ENCODE data around the gene CD1C. TPM values are rescaled to one million over a fixed set of nuclear protein-coding genes. Genes with fewer than 3 reads are reported as not detected.

The CD1C gene
- total RNA-seq, 2 donors from 2014 or later: not detected

GRCh38 chr1:158290321-158290844, 660 bp downstream of the CD1C start:
- peaks cover 15% of the 10 kb centered on the region for H3K4me1 Mint-ChIP-seq

GRCh38 chr1:158295791-158296190, 6.1 kb downstream of the CD1C start:
- H3K4me1 ChIP-seq (ENCODE audit: control insufficient read depth, insufficient read depth, low read length): no peaks in the 10 kb centered on the region
- no peaks in the 10 kb centered on the region for H3K27me3 Mint-ChIP-seq (ENCODE audit: insufficient read depth)
- no peak overlapping the region for H3K27ac ChIP-seq (ENCODE audit: low read depth, low read length)
- 96% methylated on average over 2 of the region's 2 CpGs; no CpG with 5 or more reads in 1 of the 2 experiments for WGBS, 2 experiments (ENCODE audit: insufficient coverage in 1 of 2, insufficient read length in 1 of 2)
- no peaks in the 10 kb centered on the region for H3K36me3 Mint-ChIP-seq (ENCODE audit: low read depth)
- H3K9ac ChIP-seq (ENCODE audit: extremely low read depth, low read length, poor library complexity, severe bottlenecking): no peak overlapping the region
- no peaks in the 10 kb centered on the region for H3K4me1 Mint-ChIP-seq
- no peak overlapping the region for H3K27ac Mint-ChIP-seq
- no peak overlapping the region for H3K4me3 ChIP-seq (ENCODE audit: low read length)
- H3K27me3 ChIP-seq (ENCODE audit: control insufficient read depth, insufficient read depth, low read length, poor library complexity, severe bottlenecking): no peaks in the 10 kb centered on the region
- no peak for TF ChIP-seq CTCF (conservative IDR thresholded peaks at IDR 0.05)
- no peak overlapping the region for H3K4me3 Mint-ChIP-seq
- no peaks in the 10 kb centered on the region for H3K9me3 Mint-ChIP-seq
- no peaks in the 10 kb centered on the region for H3K9me3 ChIP-seq (ENCODE audit: control insufficient read depth, low read length)
- DNase-seq: no peak
- H3K36me3 ChIP-seq (ENCODE audit: control insufficient read depth, insufficient read depth, low read length): no peaks in the 10 kb centered on the region

More at GRCh38 chr1:158290321-158290844, 660 bp downstream of the CD1C start:
- Histone ChIP-seq H3K36me3 (ENCODE audit: control insufficient read depth, insufficient read depth, low read length) (no peaks in the 10 kb centered on the region), H3K4me1 (ENCODE audit: control insufficient read depth, insufficient read depth, low read length) (peaks cover 3% of the 10 kb centered on the region), H3K9me3 (ENCODE audit: control insufficient read depth, low read length) (no peaks in the 10 kb centered on the region), H3K9ac (ENCODE audit: extremely low read depth, low read length, poor library complexity, severe bottlenecking) (no peak overlapping the region), H3K4me3 (ENCODE audit: low read length) (no peak overlapping the region), H3K27me3 (ENCODE audit: control insufficient read depth, insufficient read depth, low read length, poor library complexity, severe bottlenecking) (no peaks in the 10 kb centered on the region), H3K27ac (ENCODE audit: low read depth, low read length) (no peak overlapping the region)
- Mint-ChIP-seq H3K36me3 (ENCODE audit: low read depth) (no peaks in the 10 kb centered on the region), H3K27ac (no peak overlapping the region), H3K27me3 (ENCODE audit: insufficient read depth) (no peaks in the 10 kb centered on the region), H3K4me3 (no peak overlapping the region), H3K9me3 (no peaks in the 10 kb centered on the region)
- WGBS, 2 experiments (ENCODE audit: insufficient coverage in 1 of 2, insufficient read length in 1 of 2): 94 to 100% methylated on average over 2 to 5 of the region's 5 CpGs
- no peak for TF ChIP-seq CTCF (conservative IDR thresholded peaks at IDR 0.05)
- DNase-seq: no peak

GRCh38 chr1:158310623-158311022, 20.9 kb downstream of the CD1C start:
- no peak for DNase-seq
- Mint-ChIP-seq H3K4me3 (no peak overlapping the region), H3K4me1 (no peaks in the 10 kb centered on the region), H3K36me3 (ENCODE audit: low read depth) (no peaks in the 10 kb centered on the region), H3K27me3 (ENCODE audit: insufficient read depth) (no peaks in the 10 kb centered on the region), H3K9me3 (peaks cover 17% of the 10 kb centered on the region), H3K27ac (no peak overlapping the region)
- Histone ChIP-seq H3K4me1 (ENCODE audit: control insufficient read depth, insufficient read depth, low read length) (no peaks in the 10 kb centered on the region), H3K9ac (ENCODE audit: extremely low read depth, low read length, poor library complexity, severe bottlenecking) (no peak overlapping the region), H3K4me3 (ENCODE audit: low read length) (no peak overlapping the region), H3K27me3 (ENCODE audit: control insufficient read depth, insufficient read depth, low read length, poor library complexity, severe bottlenecking) (no peaks in the 10 kb centered on the region), H3K27ac (ENCODE audit: low read depth, low read length) (no peak overlapping the region), H3K9me3 (ENCODE audit: control insufficient read depth, low read length) (peaks cover 6% of the 10 kb centered on the region), H3K36me3 (ENCODE audit: control insufficient read depth, insufficient read depth, low read length) (no peaks in the 10 kb centered on the region)
- 79% methylated on average over 1 of the region's 1 CpG; no CpG with 5 or more reads in 1 of the 2 experiments for WGBS, 2 experiments (ENCODE audit: insufficient coverage in 1 of 2, insufficient read length in 1 of 2)
- TF ChIP-seq CTCF (conservative IDR thresholded peaks at IDR 0.05): no peak

Measured in endodermal cell (in vitro differentiated cells).